Measurements from ENCODE around the gene TNIK.
"Not testable (repeated sequence)": the region's sequence is repeated elsewhere in the genome, so short reads cannot be mapped to it uniquely, and the experiment has no call there.

Gene TNIK

GRCh38 chr3:171333784-171334464, 126.3 kb downstream of the TNIK start:
- no peak for DNase-seq

- DNase-seq = no peak
These were observed 129.3 kb downstream of the TNIK start for GRCh38 chr3:171330938-171331337.

GRCh38 chr3:171329746-171330145, 130.5 kb downstream of the TNIK start:
- no peak for DNase-seq

- DNase-seq = no peak
These were observed 131.7 kb downstream of the TNIK start for GRCh38 chr3:171328419-171329082.

GRCh38 chr3:171327441-171328174, 132.6 kb downstream of the TNIK start:
- DNase-seq = no peak

GRCh38 chr3:171326717-171327440, 133.3 kb downstream of the TNIK start:
- DNase-seq = no peak

- no peak for DNase-seq
These were observed 136.2 kb downstream of the TNIK start for GRCh38 chr3:171323938-171324536.

- no peak for DNase-seq
These were observed 138.4 kb downstream of the TNIK start for GRCh38 chr3:171321559-171322360.

- no peak for DNase-seq
These were observed 139.3 kb downstream of the TNIK start for GRCh38 chr3:171320750-171321558.

GRCh38 chr3:171317171-171317570, 143.0 kb downstream of the TNIK start:
- no peak for DNase-seq

- DNase-seq = no peak
These were observed 144.3 kb downstream of the TNIK start for GRCh38 chr3:171315919-171316318.

- DNase-seq = no peak
These were observed 145.1 kb downstream of the TNIK start for GRCh38 chr3:171315101-171315500.

- no peak for DNase-seq
These were observed 145.9 kb downstream of the TNIK start for GRCh38 chr3:171314341-171314740.

- no peak for DNase-seq
These were observed 146.5 kb downstream of the TNIK start for GRCh38 chr3:171313702-171314101.

GRCh38 chr3:171312741-171313140, 147.5 kb downstream of the TNIK start:
- no peak for DNase-seq

- no peak for DNase-seq
These were observed 148.4 kb downstream of the TNIK start for GRCh38 chr3:171311784-171312183.

- no peak for DNase-seq
These were observed 150.3 kb downstream of the TNIK start for GRCh38 chr3:171309906-171310359.

GRCh38 chr3:171307988-171308387, 152.2 kb downstream of the TNIK start:
- DNase-seq = no peak

- DNase-seq = no peak
These were observed 153.1 kb downstream of the TNIK start for GRCh38 chr3:171307046-171307585.

GRCh38 chr3:171306631-171307030, 153.6 kb downstream of the TNIK start:
- DNase-seq = no peak

- DNase-seq = not testable (repeated sequence)
These were observed 154.4 kb downstream of the TNIK start for GRCh38 chr3:171305823-171306222.
